Caco-2 (cell line): Measurements from ENCODE around the gene ZNF414. TPM values are rescaled to one million over a fixed set of nuclear protein-coding genes. Genes with fewer than 3 reads are reported as not detected.
"Not testable (repeated sequence)": the region's sequence is repeated elsewhere in the genome, so short reads cannot be mapped to it uniquely, and the experiment has no call there.

Experiments
- BruUV-seq: library from RNA; stranded (reverse); fragments of 400-500 nt; replicated peaks from 2 replicates; lab custom pipeline; 2021; lab: Mats Ljungman, UMichigan
- CTCF ChIA-PET: fragments of 300-600 bp; sonication (Branson Sonifier 250); formaldehyde crosslinking; loops from one replicate; lab custom pipeline; 2022; ENCODE audit warnings: antibody characterized with exemption; lab: Charles Lee
- POLR2A ChIA-PET: fragments of 300-600 bp; sonication (Branson Sonifier 250); formaldehyde crosslinking; loops from one replicate; lab custom pipeline; 2022; ENCODE audit warnings: antibody characterized with exemption; lab: Charles Lee
- DNase-seq, 2 experiments: peaks; one replicate each; pipeline versions ENCODE4 v3.0.0 to v3.0.0-alpha.2; 2020 to 2022
- H3K27me3 ChIP-seq: replicated peaks from 2 replicates; pipeline ENCODE4 v1.6.0; 2011; ENCODE audit warnings: low read length; ENCODE audit not compliant: control insufficient read depth, insufficient read depth
- H3K36me3 ChIP-seq: 2 replicates; pipeline ENCODE4 v1.5.1; 2011; ENCODE audit warnings: low read length; ENCODE audit not compliant: control insufficient read depth, insufficient read depth
- H3K4me1 ChIP-seq: fragments of 250-450 bp; sonication (Bioruptor Pico); 2 replicates; pipeline ENCODE4 v1.5.1; 2020; ENCODE audit warnings: mild to moderate bottlenecking
- H3K4me3 ChIP-seq: 2 replicates; pipeline ENCODE4 v1.5.1; 2011; ENCODE audit warnings: low read depth, mild to moderate bottlenecking, control low read depth, low read length
- H3K9me3 ChIP-seq: fragments of 250-450 bp; sonication (Bioruptor Pico); 2 replicates; pipeline ENCODE4 v1.5.1; 2020; ENCODE audit warnings: mild to moderate bottlenecking, moderate library complexity
- H3K27ac Mint-ChIP-seq: one replicate; pipeline ENCODE4 v1.8.0; 2022; ENCODE audit warnings: mixed read lengths; ENCODE audit not compliant: unreplicated experiment
- H3K27me3 Mint-ChIP-seq: one replicate; pipeline ENCODE4 v1.8.0; 2022; ENCODE audit warnings: mixed read lengths; ENCODE audit not compliant: insufficient read depth, unreplicated experiment
- H3K36me3 Mint-ChIP-seq: one replicate; pipeline ENCODE4 v1.8.0; 2022; ENCODE audit warnings: mild to moderate bottlenecking, mixed read lengths; ENCODE audit not compliant: insufficient read depth, unreplicated experiment
- H3K4me1 Mint-ChIP-seq: one replicate; pipeline ENCODE4 v1.8.0; 2022; ENCODE audit warnings: low read depth, mixed read lengths; ENCODE audit not compliant: unreplicated experiment
- H3K4me3 Mint-ChIP-seq: one replicate; pipeline ENCODE4 v1.8.0; 2022; ENCODE audit warnings: mild to moderate bottlenecking, moderate library complexity, mixed read lengths; ENCODE audit not compliant: unreplicated experiment
- H3K9me3 Mint-ChIP-seq: one replicate; pipeline ENCODE4 v1.8.0; 2022; ENCODE audit warnings: mixed read lengths; ENCODE audit not compliant: unreplicated experiment
- CTCF ChIP-seq, 2 experiments: fragments of 200-600 bp in 1 of 2; IDR thresholded peaks; 1 replicate in 1 of 2; 2 replicates in 1 of 2; pipeline versions ENCODE4 v1.5.1 to v1.8.0; 2011 to 2022; ENCODE audit warnings: antibody characterized with exemption in 1 of 2, control low read depth in 1 of 2, inconsistent platforms in 1 of 2, low read depth in 1 of 2, low read length in 1 of 2, mild to moderate bottlenecking in 1 of 2, moderate library complexity in 1 of 2; ENCODE audit not compliant: insufficient read depth in 1 of 2, severe bottlenecking in 1 of 2, unreplicated experiment in 1 of 2
- intact Hi-C: fragments of 100-400 bp; cut with micrococcal nuclease; formaldehyde crosslinking; loops from one replicate; pipeline ENCODE4 v1.10.0; 2022; ENCODE audit not compliant: unreplicated experiment
- total RNA-seq: library from RNA; stranded (reverse); gene quantifications from 2 replicates; pipeline ENCODE4 v1.2.3, GENCODE V29; 2022

The ZNF414 gene
- total RNA-seq, 1 experiment from 2014 or later: 25.0 TPM

GRCh38 chr19:8518536-8518935 lies 4.6 kb upstream of the ZNF414 start:
- no peaks in the 10 kb centered on the region for H3K36me3 ChIP-seq
- no peak for TF ChIP-seq CTCF (IDR thresholded peaks at IDR 0.05; ENCODE audit: insufficient read depth in 1 of 2, low read depth in 1 of 2, low read length in 1 of 2, severe bottlenecking in 1 of 2, unreplicated experiment in 1 of 2)
- Mint-ChIP-seq H3K27me3 (no peaks in the 10 kb centered on the region), H3K4me1 (no peaks in the 10 kb centered on the region), H3K9me3 (no peaks in the 10 kb centered on the region), H3K4me3 (no peak overlapping the region), H3K27ac (no peak overlapping the region), H3K36me3 (peaks cover 6% of the 10 kb centered on the region)
- no peak overlapping the region for H3K4me3 ChIP-seq
- BruUV-seq: no TSS peak
- CTCF ChIA-PET: interaction anchor here (0.6 kb wide), 1 partner anchor 126 kb away, joined by 3 read pairs; no protein-coding TSS in a partner anchor
- 0 out of 2 replicates have a peak, but pooled peaks cover 5% of the 10 kb centered on the region for H3K4me1 ChIP-seq
- POLR2A ChIA-PET: no interaction called here
- H3K27me3 ChIP-seq: no peaks in the 10 kb centered on the region
- DNase-seq: no peak
- H3K9me3 ChIP-seq: no peaks in the 10 kb centered on the region
- intact Hi-C loops: no loop called here

GRCh38 chr19:8517551-8518442 lies 3.8 kb upstream of the ZNF414 start:
- Histone ChIP-seq H3K27me3 (no peaks in the 10 kb centered on the region), H3K4me1 (peaks cover 9% of the 10 kb centered on the region; the same call in 1 of the 2 replicates), H3K4me3 (no peak overlapping the region), H3K36me3 (no peaks in the 10 kb centered on the region), H3K9me3 (no peaks in the 10 kb centered on the region)
- POLR2A ChIA-PET: no interaction called here
- Mint-ChIP-seq H3K27ac (no peak overlapping the region), H3K4me1 (no peaks in the 10 kb centered on the region), H3K27me3 (no peaks in the 10 kb centered on the region), H3K4me3 (no peak overlapping the region), H3K36me3 (peaks cover 11% of the 10 kb centered on the region), H3K9me3 (no peaks in the 10 kb centered on the region)
- no TSS peak for BruUV-seq
- no peak for TF ChIP-seq CTCF (IDR thresholded peaks at IDR 0.05; ENCODE audit: insufficient read depth in 1 of 2, low read depth in 1 of 2, low read length in 1 of 2, severe bottlenecking in 1 of 2, unreplicated experiment in 1 of 2)
- no peak for DNase-seq
- CTCF ChIA-PET: interaction anchor here (0.6 kb wide), 1 partner anchor 125 kb away, joined by 3 read pairs; no protein-coding TSS in a partner anchor
- intact Hi-C loops: no loop called here

DNA sequence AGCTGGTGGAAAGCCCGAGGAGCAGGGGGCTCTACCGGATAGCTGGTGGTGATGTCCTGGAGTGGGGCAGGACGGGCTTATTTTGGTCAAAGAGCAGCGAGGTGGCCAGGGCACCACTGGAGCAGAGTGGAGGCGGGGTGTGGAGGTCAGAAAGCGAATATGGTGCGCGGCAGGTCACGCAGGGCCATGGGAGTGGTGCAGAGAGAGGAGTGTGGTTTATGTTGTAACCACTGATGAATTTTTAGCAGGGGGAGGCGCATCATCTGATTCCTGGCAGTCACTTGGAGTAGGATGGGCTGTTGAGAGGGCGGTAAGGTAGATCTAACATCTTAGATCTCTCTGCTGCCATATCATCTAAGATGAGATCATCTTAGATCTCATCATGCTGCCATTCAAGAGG lies 1.4 kb upstream of the ZNF414 start:
- H3K9me3 ChIP-seq: no peaks in the 10 kb centered on the region
- no peak for DNase-seq
- H3K4me1 ChIP-seq: peaks cover 12% of the 10 kb centered on the region; the same call in 1 of the 2 replicates
- ChIA-PET CTCF (no interaction called here), POLR2A (no interaction called here)
- no peaks in the 10 kb centered on the region for H3K27me3 Mint-ChIP-seq
- no peaks in the 10 kb centered on the region for H3K9me3 Mint-ChIP-seq
- intact Hi-C loops: no loop called here
- peaks cover 2% of the 10 kb centered on the region for H3K36me3 ChIP-seq
- no peak for TF ChIP-seq CTCF (IDR thresholded peaks at IDR 0.05; ENCODE audit: insufficient read depth in 1 of 2, low read depth in 1 of 2, low read length in 1 of 2, severe bottlenecking in 1 of 2, unreplicated experiment in 1 of 2)
- BruUV-seq: no TSS peak
- no peaks in the 10 kb centered on the region for H3K4me1 Mint-ChIP-seq
- H3K4me3 ChIP-seq: no peak overlapping the region
- peaks cover 11% of the 10 kb centered on the region for H3K36me3 Mint-ChIP-seq
- no peaks in the 10 kb centered on the region for H3K27me3 ChIP-seq
- H3K4me3 Mint-ChIP-seq: no peak overlapping the region
- peak overlapping the region; percentile 42 for H3K27ac Mint-ChIP-seq

DNA sequence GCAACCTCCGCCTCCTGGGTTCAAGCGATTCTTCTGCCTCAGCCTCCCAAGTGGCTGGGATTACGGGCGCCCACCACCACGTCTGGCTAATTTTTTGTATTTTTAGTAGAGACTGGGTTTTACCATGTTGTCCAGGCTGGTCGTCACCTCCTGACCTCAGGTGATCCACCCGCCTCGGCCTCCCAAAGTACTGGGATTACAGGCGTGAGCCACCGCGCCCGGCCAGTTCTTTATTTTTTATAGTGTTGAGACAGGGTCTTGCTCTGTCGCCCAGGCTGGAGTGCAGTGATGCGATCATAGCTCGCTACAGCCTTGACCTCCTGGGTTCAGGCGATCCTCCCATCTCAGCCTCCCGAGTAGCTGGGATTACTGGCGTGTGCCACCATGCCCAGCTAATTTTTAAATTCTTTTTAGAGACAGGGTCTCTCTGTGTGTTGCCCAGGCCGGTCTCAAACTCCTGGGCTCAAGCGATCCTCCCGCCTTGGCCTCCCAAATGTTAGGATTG lies 590 bp upstream of the ZNF414 start:
- H3K36me3 ChIP-seq, H3K9me3 ChIP-seq, DNase-seq, intact Hi-C loops, H3K4me1 Mint-ChIP-seq, H3K27me3 ChIP-seq, H3K9me3 Mint-ChIP-seq, H3K27me3 Mint-ChIP-seq: not testable (repeated sequence)
- H3K36me3 Mint-ChIP-seq: peaks cover 11% of the 10 kb centered on the region
- peak overlapping the region; percentile 91 for H3K27ac Mint-ChIP-seq
- peaks cover 12% of the 10 kb centered on the region; the same call in 1 of the 2 replicates for H3K4me1 ChIP-seq
- CTCF ChIA-PET: interaction anchor here (1.5 to 2.0 kb wide), 5 partner anchors 10 to 101 kb away, joined by 6 to 17 read pairs (median 14); partner anchors contain the start of gene MARCHF2
- H3K4me3 ChIP-seq: peak overlapping the region; percentile 86
- peak overlapping the region; percentile 76 for H3K4me3 Mint-ChIP-seq
- POLR2A ChIA-PET: interaction anchor here (0.7 to 1.8 kb wide), 9 partner anchors 9 to 124 kb away, joined by 3 to 55 read pairs (median 5); partner anchors contain the start of genes HNRNPM and RAB11B
- BruUV-seq: TSS peak; percentile 90
